Endodermal cell (in vitro differentiated cells): ENCODE data around the gene TVP23A. TPM values are rescaled to one million over a fixed set of nuclear protein-coding genes. Genes with fewer than 3 reads are reported as not detected.

ENCODE experiments used
- DNase-seq: peaks from one replicate; pipeline ENCODE4 v3.0.0-alpha.2; 2017
- H3K27ac ChIP-seq: 2 replicates; pipeline ENCODE4 v1.5.1; 2013; ENCODE audit warnings: mild to moderate bottlenecking, low read depth, low read length, moderate library complexity
- H3K27me3 ChIP-seq: 2 replicates; pipeline ENCODE4 v1.6.1; 2013; ENCODE audit warnings: mild to moderate bottlenecking, low read length, moderate library complexity; ENCODE audit not compliant: insufficient read depth, control insufficient read depth, poor library complexity, severe bottlenecking
- H3K36me3 ChIP-seq: 2 replicates; pipeline ENCODE4 v1.7.0; 2013; ENCODE audit warnings: mild to moderate bottlenecking, low read length, moderate library complexity; ENCODE audit not compliant: control insufficient read depth, insufficient read depth
- H3K4me1 ChIP-seq: one replicate; pipeline ENCODE4 v1.7.0; 2013; ENCODE audit warnings: low read length; ENCODE audit not compliant: control insufficient read depth, insufficient read depth
- H3K4me3 ChIP-seq: 2 replicates; pipeline ENCODE4 v1.5.1; 2013; ENCODE audit warnings: mild to moderate bottlenecking, low read length, moderate library complexity
- H3K9ac ChIP-seq: 2 replicates; pipeline ENCODE4 v1.6.1; 2013; ENCODE audit warnings: mild to moderate bottlenecking, low read length, moderate library complexity; ENCODE audit not compliant: poor library complexity, severe bottlenecking; ENCODE audit errors: extremely low read depth
- H3K9me3 ChIP-seq: 2 replicates; pipeline ENCODE4 v1.6.1; 2013; ENCODE audit warnings: mild to moderate bottlenecking, low read length, moderate library complexity; ENCODE audit not compliant: control insufficient read depth
- H3K27ac Mint-ChIP-seq: 2 replicates; pipeline ENCODE4 v1.8.0; 2020; ENCODE audit warnings: mixed read lengths
- H3K27me3 Mint-ChIP-seq: 2 replicates; pipeline ENCODE4 v1.8.0; 2021; ENCODE audit warnings: mild to moderate bottlenecking, mixed read lengths; ENCODE audit not compliant: insufficient read depth
- H3K36me3 Mint-ChIP-seq: 2 replicates; pipeline ENCODE4 v1.8.0; 2020; ENCODE audit warnings: low read depth, mixed read lengths
- H3K4me1 Mint-ChIP-seq: 2 replicates; pipeline ENCODE4 v1.8.0; 2020; ENCODE audit warnings: mixed read lengths
- H3K4me3 Mint-ChIP-seq: 2 replicates; pipeline ENCODE4 v1.8.0; 2020; ENCODE audit warnings: mild to moderate bottlenecking, moderate library complexity, mixed read lengths
- H3K9me3 Mint-ChIP-seq: 2 replicates; pipeline ENCODE4 v1.8.0; 2020; ENCODE audit warnings: mild to moderate bottlenecking, mixed read lengths
- WGBS, 2 experiments: methylation state at CpG; one replicate each; pipeline versions ENCODE4 v1.1.5 to v1.1.7; 2013; ENCODE audit warnings: missing lambda C conversion rate in 2 of 2, mixed read lengths in 1 of 2; ENCODE audit not compliant: insufficient coverage in 1 of 2, insufficient read length in 1 of 2; 5-methylcytosine and 5-hydroxymethylcytosine counted together
- total RNA-seq, 2 donors: library from RNA; stranded (reverse); fragmentation: NEBNext Ultra II Directional in 1 of 2; extraction: Animal tissue kit (Norgen Biotek cat#: 25700) in 1 of 2; gene quantifications; 2 replicates in 1 of 2; 3 replicates in 1 of 2; pipeline ENCODE4 v1.2.1, GENCODE V29; 2021
- TF ChIP-seq, protein P1 (sequence below): fragments of 200-600 bp; sonication (generic); conservative IDR thresholded peaks from 2 replicates; pipeline ENCODE4 v1.5.0; 2021; ENCODE audit warnings: antibody characterized with exemption, mild to moderate bottlenecking

Gene TVP23A
- total RNA-seq, 2 donors from 2014 or later, result 7.6 to 13.6 TPM

DNA sequence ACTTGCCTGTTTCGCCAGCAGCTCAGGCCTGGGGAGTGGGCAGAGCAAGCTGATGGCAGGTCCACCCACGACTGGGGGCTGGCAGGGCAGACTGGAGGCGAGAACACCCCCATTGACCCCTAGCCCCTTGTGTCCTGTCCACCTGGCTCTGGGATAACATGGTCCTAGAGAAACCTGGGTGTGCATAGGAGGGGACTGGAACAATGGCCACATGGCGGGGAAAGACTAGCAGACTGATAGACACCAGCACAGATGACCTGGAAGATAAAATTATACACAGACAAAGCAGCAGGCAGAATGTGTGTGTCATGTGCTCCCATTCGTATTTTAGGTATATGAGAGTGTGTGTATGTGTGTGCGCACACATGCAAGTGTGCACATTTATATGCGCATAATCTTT lies 51.5 kb downstream of the TVP23A start:
- WGBS, 2 experiments, result 87 to 91% methylated on average over 6 to 7 of the region's 7 CpGs
- no peaks in the 10 kb centered on the region for H3K4me1 ChIP-seq
- peaks cover 36% of the 10 kb centered on the region for H3K36me3 Mint-ChIP-seq
- TF ChIP-seq, protein P1, sequence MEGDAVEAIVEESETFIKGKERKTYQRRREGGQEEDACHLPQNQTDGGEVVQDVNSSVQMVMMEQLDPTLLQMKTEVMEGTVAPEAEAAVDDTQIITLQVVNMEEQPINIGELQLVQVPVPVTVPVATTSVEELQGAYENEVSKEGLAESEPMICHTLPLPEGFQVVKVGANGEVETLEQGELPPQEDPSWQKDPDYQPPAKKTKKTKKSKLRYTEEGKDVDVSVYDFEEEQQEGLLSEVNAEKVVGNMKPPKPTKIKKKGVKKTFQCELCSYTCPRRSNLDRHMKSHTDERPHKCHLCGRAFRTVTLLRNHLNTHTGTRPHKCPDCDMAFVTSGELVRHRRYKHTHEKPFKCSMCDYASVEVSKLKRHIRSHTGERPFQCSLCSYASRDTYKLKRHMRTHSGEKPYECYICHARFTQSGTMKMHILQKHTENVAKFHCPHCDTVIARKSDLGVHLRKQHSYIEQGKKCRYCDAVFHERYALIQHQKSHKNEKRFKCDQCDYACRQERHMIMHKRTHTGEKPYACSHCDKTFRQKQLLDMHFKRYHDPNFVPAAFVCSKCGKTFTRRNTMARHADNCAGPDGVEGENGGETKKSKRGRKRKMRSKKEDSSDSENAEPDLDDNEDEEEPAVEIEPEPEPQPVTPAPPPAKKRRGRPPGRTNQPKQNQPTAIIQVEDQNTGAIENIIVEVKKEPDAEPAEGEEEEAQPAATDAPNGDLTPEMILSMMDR, result no peak
- no peaks in the 10 kb centered on the region for H3K9me3 Mint-ChIP-seq
- H3K9me3 ChIP-seq, result no peaks in the 10 kb centered on the region
- H3K27ac ChIP-seq, result no peak overlapping the region
- H3K27me3 Mint-ChIP-seq, result no peaks in the 10 kb centered on the region
- H3K4me3 Mint-ChIP-seq, result no peak overlapping the region
- no peak overlapping the region for H3K27ac Mint-ChIP-seq
- H3K36me3 ChIP-seq, result peaks cover 16% of the 10 kb centered on the region
- no peak overlapping the region for H3K4me3 ChIP-seq
- no peak overlapping the region for H3K9ac ChIP-seq
- no peaks in the 10 kb centered on the region for H3K27me3 ChIP-seq
- DNase-seq, result no peak
- no peaks in the 10 kb centered on the region for H3K4me1 Mint-ChIP-seq

DNA sequence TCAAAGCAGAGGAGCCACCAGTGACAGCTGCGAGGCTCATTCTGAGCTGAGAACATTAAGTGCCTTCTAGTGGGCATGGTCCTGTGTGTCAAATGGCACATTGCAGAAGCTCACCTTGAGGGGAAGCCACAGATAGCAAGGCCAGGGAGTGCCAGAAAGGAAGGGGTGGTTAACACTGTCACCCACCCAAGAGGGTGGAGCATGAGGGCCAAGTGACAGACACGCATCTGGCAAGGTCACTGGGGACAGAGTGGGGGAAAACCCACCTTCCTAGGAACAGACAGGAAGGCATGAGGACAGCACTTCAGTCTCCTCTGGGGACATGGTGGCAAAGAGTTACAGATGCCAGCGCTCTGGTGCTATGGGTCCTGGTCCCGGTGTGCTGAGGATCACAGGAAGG lies 52.8 kb downstream of the TVP23A start:
- H3K4me1 Mint-ChIP-seq, result no peaks in the 10 kb centered on the region
- H3K4me3 ChIP-seq, result no peak overlapping the region
- no peaks in the 10 kb centered on the region for H3K4me1 ChIP-seq
- H3K27me3 Mint-ChIP-seq, result no peaks in the 10 kb centered on the region
- no peak overlapping the region for H3K27ac ChIP-seq
- H3K36me3 Mint-ChIP-seq, result peaks cover 44% of the 10 kb centered on the region
- 93 to 100% methylated on average over 4 of the region's 4 CpGs for WGBS, 2 experiments
- peak overlapping the region; percentile 8 for H3K27ac Mint-ChIP-seq
- H3K36me3 ChIP-seq, result peaks cover 16% of the 10 kb centered on the region
- no peak overlapping the region for H3K9ac ChIP-seq
- H3K27me3 ChIP-seq, result no peaks in the 10 kb centered on the region
- no peak for DNase-seq
- no peak overlapping the region for H3K4me3 Mint-ChIP-seq
- H3K9me3 Mint-ChIP-seq, result no peaks in the 10 kb centered on the region
- TF ChIP-seq, protein P1, result no peak
- H3K9me3 ChIP-seq, result no peaks in the 10 kb centered on the region

DNA sequence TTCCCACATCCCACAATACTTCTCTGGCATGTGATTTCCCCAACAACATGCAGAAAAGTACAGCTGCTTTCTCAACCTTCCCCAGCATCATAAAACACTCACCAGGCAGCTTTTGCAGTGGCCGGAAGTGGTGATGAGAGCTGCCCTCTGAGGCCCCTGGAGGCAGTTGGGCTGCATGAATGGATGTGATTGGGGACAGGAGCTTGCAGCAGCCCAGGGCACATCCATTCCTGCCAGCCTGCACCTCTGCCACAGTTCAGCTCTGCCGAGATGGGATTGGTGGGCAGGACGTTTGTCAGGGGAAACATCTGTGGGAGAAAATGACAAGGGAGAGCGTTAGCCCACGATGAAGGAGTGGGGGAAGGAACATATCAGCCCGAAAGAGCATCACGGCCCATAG lies 55.1 kb downstream of the TVP23A start:
- DNase-seq, result no peak
- TF ChIP-seq, protein P1, result no peak
- Histone ChIP-seq H3K36me3 (peaks cover 35% of the 10 kb centered on the region), H3K27ac (no peak overlapping the region), H3K4me1 (no peaks in the 10 kb centered on the region), H3K27me3 (no peaks in the 10 kb centered on the region), H3K9me3 (no peaks in the 10 kb centered on the region), H3K4me3 (no peak overlapping the region), H3K9ac (no peak overlapping the region)
- 87 to 97% methylated on average over 5 to 7 of the region's 7 CpGs for WGBS, 2 experiments
- Mint-ChIP-seq H3K27ac (no peak overlapping the region), H3K9me3 (no peaks in the 10 kb centered on the region), H3K4me1 (no peaks in the 10 kb centered on the region), H3K36me3 (peaks cover 64% of the 10 kb centered on the region), H3K4me3 (no peak overlapping the region), H3K27me3 (no peaks in the 10 kb centered on the region)
